H1 (cell line): ENCODE data around the gene TRAF5. TPM values are rescaled to one million over a fixed set of nuclear protein-coding genes. Genes with fewer than 3 reads are reported as not detected.

ENCODE experiments used
- CBX5 ChIP-seq: fragments of 300-800, 300-1000 bp; sonication (generic); IDR thresholded peaks from 2 replicates; pipeline ENCODE4 v1.7.1; 2016; ENCODE audit warnings: antibody characterized with exemption, low read length, low read depth
- CEBPB ChIP-seq: IDR thresholded peaks from 2 replicates; pipeline ENCODE4 v1.6.1; 2012; ENCODE audit warnings: low read depth, low read length
- CHD1 ChIP-seq: IDR thresholded peaks from 2 replicates; pipeline ENCODE4 v1.6.1; 2012; ENCODE audit warnings: low read depth, low read length, improper control_type of control experiment
- GABPA ChIP-seq: IDR thresholded peaks from 2 replicates; pipeline ENCODE4 v1.6.1; 2011; ENCODE audit warnings: mild to moderate bottlenecking, low read length, moderate library complexity, borderline replicate concordance; ENCODE audit not compliant: insufficient read depth
- JUN ChIP-seq: IDR thresholded peaks from 2 replicates; pipeline ENCODE4 v1.6.1; 2011; ENCODE audit warnings: low read depth, mild to moderate bottlenecking, improper control_type of control experiment, low read length
- KDM1A ChIP-seq: fragments of 200-600, 300-600 bp; sonication (generic); IDR thresholded peaks from 2 replicates; pipeline ENCODE4 v1.7.1; 2016; ENCODE audit warnings: mild to moderate bottlenecking, low read length, borderline replicate concordance
- KDM4A ChIP-seq: IDR thresholded peaks from one replicate; pipeline ENCODE4 v1.7.1; 2012; ENCODE audit warnings: low read depth, mild to moderate bottlenecking, moderate library complexity, low read length, inconsistent platforms; ENCODE audit not compliant: severe bottlenecking
- PHF8 ChIP-seq: fragments of 200-600 bp; sonication (generic); conservative IDR thresholded peaks from 2 replicates; pipeline ENCODE4 v1.7.1; 2012; ENCODE audit warnings: low read depth, mild to moderate bottlenecking, inconsistent platforms, low read length, moderate library complexity
- YY1 ChIP-seq: IDR thresholded peaks from 2 replicates; pipeline ENCODE4 v1.6.1; 2011; ENCODE audit warnings: low read depth, mild to moderate bottlenecking, low read length
- polyA plus RNA-seq, 7 experiments: library from polyadenylated mRNA; depleted of rRNA in 3 of 7; stranded (reverse) in 5 of 7; unstranded in 2 of 7; fragments of >200 nt in 5 of 7; fragments of 200-250 nt in 2 of 7; gene quantifications; 1 replicate in 5 of 7; 2 replicates in 1 of 7; 4 replicates in 1 of 7; pipeline versions ENCODE4 v1.2.1 to v1.2.3, GENCODE V29; 2011 to 2013; ENCODE audit warnings: missing spikeins in 2 of 7, mixed read lengths in 2 of 7
- total RNA-seq: library from RNA; stranded (reverse); fragmentation: NEBNext Ultra II Directional; extraction: Animal tissue kit (Norgen Biotek cat#: 25700); gene quantifications from 2 replicates; pipeline ENCODE4 v1.2.1, GENCODE V29; 2021

TRAF5 gene
- total and polyA plus RNA-seq, 2 of the 8 experiments (the other 6 are each of a cell fraction or from before 2014, with no cell fraction given) = 13.0 to 17.1 TPM

DNA sequence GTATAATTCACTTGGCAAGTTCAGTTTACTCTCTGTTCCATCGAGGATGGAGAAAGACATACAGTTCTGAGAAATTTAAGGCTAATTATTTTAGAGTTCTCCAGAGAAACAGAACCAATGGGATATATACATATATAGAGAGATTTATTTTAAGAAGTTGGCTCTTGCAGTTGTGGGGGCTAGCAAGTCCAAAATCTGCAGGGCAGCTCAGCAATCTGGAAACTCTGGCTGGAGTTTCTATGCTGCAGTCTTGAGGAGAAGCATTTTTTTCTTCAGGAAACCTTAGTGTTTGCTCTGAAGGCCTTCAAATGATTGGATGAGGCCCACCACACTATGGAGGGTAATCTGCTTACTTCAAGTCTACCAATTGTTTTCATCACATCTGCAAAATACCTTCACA lies 34.6 kb downstream of the TRAF5 start (continued):
- TF ChIP-seq CHD1 = no peak
- TF ChIP-seq KDM4A = no peak
- no peak for TF ChIP-seq GABPA
- no peak for TF ChIP-seq CEBPB
- no peak for TF ChIP-seq CBX5
- TF ChIP-seq KDM1A = no peak
- no peak for TF ChIP-seq JUN
- TF ChIP-seq PHF8 = no peak
- TF ChIP-seq YY1 = no peak
